HepG2 (cell line): Measurements from ENCODE around the gene AQP6. TPM values are rescaled to one million over a fixed set of nuclear protein-coding genes. Genes with fewer than 3 reads are reported as not detected.

Experiments used
- ATAC-seq: fragments of 200-7000 bp; cut with Tn5 transposase; 3 replicates; pipeline ENCODE4 v1.9.1; 2020; ENCODE audit warnings: mild to moderate bottlenecking, moderate library complexity
- BruUV-seq: library from RNA; stranded (reverse); fragments of 400-500 nt; replicated peaks from 2 replicates; lab custom pipeline; 2021; lab: Mats Ljungman, UMichigan
- CTCF ChIA-PET: fragments of 300-600 bp; formaldehyde crosslinking; extraction: SDS; loops from one replicate; lab custom pipeline; 2021; ENCODE audit warnings: low total read pairs, inconsistent platforms, low intra/inter-chr PET ratio; lab: Yijun Ruan, JAX
- POLR2A ChIA-PET: fragments of 350-600 bp; sonication (Branson Sonifier 250); formaldehyde crosslinking; loops from one replicate; lab custom pipeline; 2020; ENCODE audit warnings: antibody characterized with exemption, inconsistent platforms; lab: Yijun Ruan, JAX
- DNase-seq: peaks from one replicate; pipeline ENCODE4 v3.0.0-alpha.2; 2015; ENCODE audit warnings: low spot score
- FAIRE-seq: peaks from 3 replicates; lab custom pipeline; 2011; peaks lifted over from hg19 to GRCh38; lab: Jason Lieb, UNC
- H2AFZ ChIP-seq: one replicate; pipeline ENCODE4 v1.6.1; 2011; ENCODE audit warnings: low read length, inconsistent platforms
- H3K27ac ChIP-seq: fragments of 300-600 bp; 3 replicates; pipeline ENCODE4 v1.8.0; 2011; ENCODE audit warnings: mixed run types, mild to moderate bottlenecking, mixed read lengths, low read length, inconsistent platforms; ENCODE audit not compliant: insufficient read depth; ENCODE audit errors: extremely low read length
- H3K27me3 ChIP-seq, 2 experiments: fragments of 200-600 bp in 1 of 2; 2 replicates in 1 of 2; 3 replicates in 1 of 2; pipeline versions ENCODE4 v1.6.0 to v1.8.0; 2011; ENCODE audit warnings: low read length in 2 of 2, mild to moderate bottlenecking in 2 of 2, moderate library complexity in 2 of 2, inconsistent platforms in 1 of 2; ENCODE audit not compliant: insufficient read depth in 2 of 2, control insufficient read depth in 1 of 2
- H3K36me3 ChIP-seq, 2 experiments: fragments of 200-600 bp in 1 of 2; replicated peaks in 1 of 2; 2 replicates in 1 of 2; 3 replicates in 1 of 2; pipeline versions ENCODE4 v1.5.1 to v1.8.0; 2011; ENCODE audit warnings: low read length in 2 of 2, inconsistent platforms in 1 of 2; ENCODE audit not compliant: insufficient read depth in 2 of 2, control insufficient read depth in 1 of 2
- H3K4me1 ChIP-seq: 2 replicates; pipeline ENCODE4 v1.5.1; 2012; ENCODE audit warnings: low read length, inconsistent platforms; ENCODE audit not compliant: insufficient read depth
- H3K4me2 ChIP-seq: 2 replicates; pipeline ENCODE4 v1.6.0; 2011; ENCODE audit warnings: low read depth, low read length, inconsistent platforms
- H3K4me3 ChIP-seq, 3 experiments: fragments of 200-600 bp in 1 of 3; sonication (generic), shearing (Covaris generic) in 1 of 3; replicated peaks in 1 of 3; 2 replicates each; pipeline ENCODE4 v1.5.1; 2011 to 2016; ENCODE audit warnings: low read length in 3 of 3, inconsistent platforms in 2 of 3, low read depth in 2 of 3, mild to moderate bottlenecking in 2 of 3, control low read depth in 1 of 3, mixed read lengths in 1 of 3; ENCODE audit not compliant: insufficient read depth in 1 of 3
- H3K79me2 ChIP-seq: one replicate; pipeline ENCODE4 v1.6.1; 2011; ENCODE audit warnings: low read length, inconsistent platforms; ENCODE audit not compliant: insufficient read depth
- H3K9ac ChIP-seq: 2 replicates; pipeline ENCODE4 v1.6.0; 2011; ENCODE audit warnings: mild to moderate bottlenecking, low read depth, low read length, inconsistent platforms; ENCODE audit not compliant: insufficient read depth
- H3K9me3 ChIP-seq: 2 replicates; pipeline ENCODE4 v1.5.1; 2012; ENCODE audit warnings: mild to moderate bottlenecking, low read length
- H4K20me1 ChIP-seq: 2 replicates; pipeline ENCODE4 v1.6.0; 2011; ENCODE audit warnings: inconsistent platforms, mild to moderate bottlenecking, low read length, moderate library complexity; ENCODE audit not compliant: insufficient read depth
- DNMT3B ChIP-seq: conservative IDR thresholded peaks from 2 replicates; pipeline ENCODE4 v1.6.1; 2016; ENCODE audit warnings: missing biosample characterization, control low read depth
- EEA1 ChIP-seq: sonication (generic); formaldehyde crosslinking; IDR thresholded peaks from 2 replicates; pipeline ENCODE4 v1.5.1; 2020; ENCODE audit warnings: mild to moderate bottlenecking, missing genetic modification reagents, borderline replicate concordance
- FOXO1 ChIP-seq: sonication (generic); formaldehyde crosslinking; IDR thresholded peaks from 2 replicates; pipeline ENCODE4 v1.4.0; 2020; ENCODE audit warnings: missing genetic modification reagents
- MAZ ChIP-seq, 2 experiments: sonication (generic) in 1 of 2; formaldehyde crosslinking in 1 of 2; IDR thresholded peaks; 2 replicates each; pipeline versions ENCODE4 v1.5.0 to v1.6.1; 2012 to 2020; ENCODE audit warnings: low read depth in 2 of 2, mild to moderate bottlenecking in 2 of 2, borderline replicate concordance in 1 of 2, improper control_type of control experiment in 1 of 2, low read length in 1 of 2, missing genetic modification reagents in 1 of 2, moderate library complexity in 1 of 2
- MLLT10 ChIP-seq: sonication (generic); formaldehyde crosslinking; IDR thresholded peaks from 2 replicates; pipeline ENCODE4 v1.4.0; 2020; ENCODE audit warnings: missing genetic modification reagents
- MYC ChIP-seq: sonication (generic); formaldehyde crosslinking; IDR thresholded peaks from 2 replicates; pipeline ENCODE4 v1.9.0; 2021; ENCODE audit warnings: missing genetic modification reagents, borderline replicate concordance
- RNF2 ChIP-seq: fragments of 450-650 bp; conservative IDR thresholded peaks from 2 replicates; pipeline ENCODE4 v1.6.1; 2016; ENCODE audit warnings: low read depth
- TCF7 ChIP-seq: sonication (generic); IDR thresholded peaks from 2 replicates; pipeline ENCODE4 v1.6.1; 2016; ENCODE audit warnings: antibody characterized with exemption, low read depth
- ZNF160 ChIP-seq: sonication (generic); formaldehyde crosslinking; IDR thresholded peaks from 2 replicates; pipeline ENCODE4 v1.8.0; 2022; ENCODE audit warnings: mild to moderate bottlenecking, inconsistent platforms, missing genetic modification reagents
- ZNF20 ChIP-seq: sonication (generic); formaldehyde crosslinking; IDR thresholded peaks from 2 replicates; pipeline ENCODE4 v1.4.0; 2020; ENCODE audit warnings: mild to moderate bottlenecking, moderate library complexity, missing genetic modification reagents
- ZNF350 ChIP-seq: sonication (generic); formaldehyde crosslinking; IDR thresholded peaks from 2 replicates; pipeline ENCODE4 v1.4.0; 2020; ENCODE audit warnings: mild to moderate bottlenecking, low read depth, missing genetic modification reagents, borderline replicate concordance
- ZNF572 ChIP-seq: sonication (generic); formaldehyde crosslinking; IDR thresholded peaks from 2 replicates; pipeline ENCODE4 v1.5.1; 2020; ENCODE audit warnings: mild to moderate bottlenecking, missing genetic modification reagents
- ZNF782 ChIP-seq: sonication (generic); formaldehyde crosslinking; IDR thresholded peaks from 2 replicates; pipeline ENCODE4 v1.4.0; 2020; ENCODE audit warnings: missing genetic modification reagents, mild to moderate bottlenecking, borderline replicate concordance
- ZNF788 ChIP-seq: sonication (generic); formaldehyde crosslinking; IDR thresholded peaks from 2 replicates; pipeline ENCODE4 v1.5.0; 2020; ENCODE audit warnings: mild to moderate bottlenecking, missing genetic modification reagents, borderline replicate concordance
- ZNF839 ChIP-seq: sonication (generic); formaldehyde crosslinking; IDR thresholded peaks from 2 replicates; pipeline ENCODE4 v1.4.0; 2020; ENCODE audit warnings: missing genetic modification reagents, mild to moderate bottlenecking, borderline replicate concordance
- whole genome bisulfite sequencing: methylation state at CpG from one replicate; pipeline ENCODE4 v1.1.6; 2017; ENCODE audit warnings: low lambda C conversion rate; 5-methylcytosine and 5-hydroxymethylcytosine counted together
- in situ Hi-C: cut with HindIII; loops from 2 replicates; pipeline ENCODE4 v1.10.0; 2017; ENCODE audit warnings: low pct_unique_long_range_greater_than_20kb; ENCODE audit not compliant: extremely low pct_ligation_motif_present
- intact Hi-C: fragments of 100-400 bp; cut with micrococcal nuclease; formaldehyde crosslinking; loops from one replicate; pipeline ENCODE4 v1.10.0; 2022; ENCODE audit not compliant: unreplicated experiment
- polyA plus RNA-seq, 8 experiments: library from polyadenylated mRNA; depleted of rRNA in 3 of 8; stranded (reverse) in 7 of 8; unstranded in 1 of 8; fragments of >200 nt; fragmentation: Illumina TruSeq in 4 of 8; extraction: Trizol in 4 of 8; gene quantifications; 2 replicates each; pipeline versions ENCODE4 v1.2.1 to v1.2.3, GENCODE V29; 2011 to 2016; ENCODE audit warnings: low read depth in 4 of 8, missing spikeins in 1 of 8, mixed read lengths in 1 of 8; ENCODE audit not compliant: insufficient read depth in 1 of 8
- total RNA-seq, 5 experiments: library from RNA; depleted of rRNA; stranded (reverse); fragments of >200 nt; fragmentation: Illumina TruSeq; extraction: Trizol; gene quantifications; 2 replicates each; pipeline ENCODE4 v1.2.3, GENCODE V29; 2016; ENCODE audit warnings: low read depth in 1 of 5
- TF ChIP-seq, protein P1 (sequence below): sonication (generic); formaldehyde crosslinking; IDR thresholded peaks from 2 replicates; pipeline ENCODE4 v1.5.1; 2020; ENCODE audit warnings: mild to moderate bottlenecking, missing genetic modification reagents
- TF ChIP-seq, protein P2 (sequence below): sonication (generic); formaldehyde crosslinking; conservative IDR thresholded peaks from 2 replicates; pipeline ENCODE4 v1.8.0; 2022; ENCODE audit warnings: low read depth, missing genetic modification reagents

Gene AQP6
- total and polyA plus RNA-seq, 2 of the 13 experiments (the other 11 are each of a cell fraction or from before 2014, with no cell fraction given) = 0.32 to 1.3 TPM

DNA sequence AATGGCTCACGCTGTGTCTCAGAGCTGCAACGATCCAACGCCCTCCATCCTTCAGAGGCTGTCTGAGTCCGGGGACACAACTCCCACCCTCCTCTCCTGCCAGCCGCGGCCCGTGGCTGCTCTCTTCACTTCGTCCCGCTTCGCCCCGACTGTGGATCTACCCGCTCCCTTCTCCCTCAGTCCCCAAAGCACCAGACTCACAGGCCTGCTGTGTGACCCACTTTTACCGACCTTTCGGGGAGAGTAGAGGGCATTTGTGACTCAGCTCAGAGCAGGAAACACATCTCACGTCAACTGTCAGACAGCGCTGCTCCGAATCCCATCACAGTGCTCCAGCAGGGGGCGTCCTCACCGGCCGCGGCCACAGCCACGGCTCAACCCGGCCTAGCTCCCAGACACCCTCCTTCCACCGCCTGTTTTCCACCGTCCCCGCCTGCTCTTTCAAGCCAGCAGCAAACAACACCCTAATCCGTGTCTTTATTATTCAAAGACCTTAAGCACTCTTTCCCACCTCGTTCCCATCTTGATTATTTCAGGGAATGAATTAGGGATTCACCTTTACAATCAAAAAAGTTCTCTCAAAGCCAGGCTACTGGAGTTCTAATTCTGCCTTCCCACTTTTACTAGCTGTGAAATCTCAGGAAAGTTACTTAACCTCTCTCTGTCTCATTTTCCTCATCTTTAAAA is 27.2 kb upstream of the AQP6 start:
- POLR2A ChIA-PET = interaction anchor here (0.6 to 1.0 kb wide), 2 partner anchors 60 to 204 kb away, joined by 4 to 7 read pairs; partner anchors contain the start of gene TMBIM6
- no peak overlapping the region for H3K27ac ChIP-seq
- in situ Hi-C loops (no loop called here), intact Hi-C loops (loop anchor here (10.0 kb wide), 1 partner anchor 81 kb away; no protein-coding TSS in a partner anchor)
- no peak overlapping the region for H3K9ac ChIP-seq
- DNase-seq = peak; percentile 37
- no peak overlapping the region for H2AFZ ChIP-seq
- CTCF ChIA-PET = interaction anchor here (1.3 to 1.7 kb wide), 3 partner anchors 21 to 111 kb away, joined by 3 to 4 read pairs (median 4); no protein-coding TSS in a partner anchor
- peak; percentile 68 for FAIRE-seq
- BruUV-seq = no TSS peak
- H4K20me1 ChIP-seq = no peaks in the 10 kb centered on the region
- peaks cover 4 to 9% of the 10 kb centered on the region in 2 experiments; a peak in 3 of 5 replicates for H3K27me3 ChIP-seq
- H3K9me3 ChIP-seq = no peaks in the 10 kb centered on the region
- H3K79me2 ChIP-seq = no peaks in the 10 kb centered on the region
- peaks cover 22% of the 10 kb centered on the region for H3K4me1 ChIP-seq
- H3K4me2 ChIP-seq = peak overlapping the region; percentile 75
- peak overlapping the region in 2 of 3 experiments; percentile 48 to 64; a peak in 4 of 6 replicates for H3K4me3 ChIP-seq
- no peaks in the 10 kb centered on the region for H3K36me3 ChIP-seq
- ATAC-seq = peak; percentile 96
- 12% methylated on average over 23 of the region's 28 CpGs for WGBS
- TF ChIP-seq ZNF572 (CRISPR knock-in tag) (0 out of 2 replicates have a peak, but pooled peaks have one; percentile 22), RNF2 (0 out of 2 replicates have a peak, but pooled peaks have one; percentile 47), ZNF350 (CRISPR knock-in tag) (peak; percentile 52; the same call in 1 of the 2 replicates), DNMT3B (CRISPR knock-in tag) (0 out of 2 replicates have a peak, but pooled peaks have one; percentile 47), ZNF782 (CRISPR knock-in tag) (no peak), ZNF839 (no peak), MLLT10 (CRISPR knock-in tag) (no peak), ZNF20 (CRISPR knock-in tag) (no peak), FOXO1 (peak; percentile 51; the same call in 1 of the 2 replicates), ZNF160 (CRISPR knock-in tag) (0 out of 2 replicates have a peak, but pooled peaks have one; percentile 69), TCF7 (no peak), EEA1 (CRISPR knock-in tag) (no peak), MYC (CRISPR knock-in tag) (no peak), ZNF788 (CRISPR knock-in tag) (peak; percentile 41; the same call in 1 of the 2 replicates), MAZ (IDR thresholded peaks at IDR 0.05; ENCODE audit: borderline replicate concordance, low read depth, low read length) (0 out of 2 replicates have a peak, but pooled peaks have one; percentile 19), MAZ (CRISPR knock-in tag; IDR thresholded peaks at IDR 0.05; ENCODE audit: low read depth) (0 out of 2 replicates have a peak, but pooled peaks have one; percentile 56)
- TF ChIP-seq, protein P1, sequence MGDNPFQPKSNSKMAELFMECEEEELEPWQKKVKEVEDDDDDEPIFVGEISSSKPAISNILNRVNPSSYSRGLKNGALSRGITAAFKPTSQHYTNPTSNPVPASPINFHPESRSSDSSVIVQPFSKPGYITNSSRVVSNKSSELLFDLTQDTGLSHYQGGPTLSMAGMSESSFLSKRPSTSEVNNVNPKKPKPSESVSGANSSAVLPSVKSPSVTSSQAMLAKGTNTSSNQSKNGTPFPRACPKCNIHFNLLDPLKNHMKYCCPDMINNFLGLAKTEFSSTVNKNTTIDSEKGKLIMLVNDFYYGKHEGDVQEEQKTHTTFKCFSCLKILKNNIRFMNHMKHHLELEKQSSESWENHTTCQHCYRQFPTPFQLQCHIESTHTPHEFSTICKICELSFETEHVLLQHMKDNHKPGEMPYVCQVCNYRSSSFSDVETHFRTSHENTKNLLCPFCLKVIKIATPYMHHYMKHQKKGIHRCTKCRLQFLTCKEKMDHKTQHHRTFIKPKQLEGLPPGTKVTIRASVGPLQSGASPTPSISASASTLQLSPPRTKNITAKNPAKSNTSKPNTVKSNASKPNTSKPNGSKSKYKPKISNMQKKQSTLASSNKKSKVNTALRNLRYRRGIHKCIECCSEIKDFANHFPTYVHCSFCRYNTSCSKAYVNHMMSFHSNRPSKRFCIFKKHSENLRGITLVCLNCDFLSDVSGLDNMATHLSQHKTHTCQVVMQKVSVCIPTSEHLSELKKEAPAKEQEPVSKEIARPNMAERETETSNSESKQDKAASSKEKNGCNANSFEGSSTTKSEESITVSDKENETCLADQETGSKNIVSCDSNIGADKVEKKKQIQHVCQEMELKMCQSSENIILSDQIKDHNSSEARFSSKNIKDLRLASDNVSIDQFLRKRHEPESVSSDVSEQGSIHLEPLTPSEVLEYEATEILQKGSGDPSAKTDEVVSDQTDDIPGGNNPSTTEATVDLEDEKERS (CRISPR knock-in tag) = 0 out of 2 replicates have a peak, but pooled peaks have one; percentile 41
- TF ChIP-seq, protein P2, sequence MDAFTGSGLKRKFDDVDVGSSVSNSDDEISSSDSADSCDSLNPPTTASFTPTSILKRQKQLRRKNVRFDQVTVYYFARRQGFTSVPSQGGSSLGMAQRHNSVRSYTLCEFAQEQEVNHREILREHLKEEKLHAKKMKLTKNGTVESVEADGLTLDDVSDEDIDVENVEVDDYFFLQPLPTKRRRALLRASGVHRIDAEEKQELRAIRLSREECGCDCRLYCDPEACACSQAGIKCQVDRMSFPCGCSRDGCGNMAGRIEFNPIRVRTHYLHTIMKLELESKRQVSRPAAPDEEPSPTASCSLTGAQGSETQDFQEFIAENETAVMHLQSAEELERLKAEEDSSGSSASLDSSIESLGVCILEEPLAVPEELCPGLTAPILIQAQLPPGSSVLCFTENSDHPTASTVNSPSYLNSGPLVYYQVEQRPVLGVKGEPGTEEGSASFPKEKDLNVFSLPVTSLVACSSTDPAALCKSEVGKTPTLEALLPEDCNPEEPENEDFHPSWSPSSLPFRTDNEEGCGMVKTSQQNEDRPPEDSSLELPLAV (CRISPR knock-in tag) = no peak
